ENCODE results near the gene GBF1.

GBF1 gene

DNA sequence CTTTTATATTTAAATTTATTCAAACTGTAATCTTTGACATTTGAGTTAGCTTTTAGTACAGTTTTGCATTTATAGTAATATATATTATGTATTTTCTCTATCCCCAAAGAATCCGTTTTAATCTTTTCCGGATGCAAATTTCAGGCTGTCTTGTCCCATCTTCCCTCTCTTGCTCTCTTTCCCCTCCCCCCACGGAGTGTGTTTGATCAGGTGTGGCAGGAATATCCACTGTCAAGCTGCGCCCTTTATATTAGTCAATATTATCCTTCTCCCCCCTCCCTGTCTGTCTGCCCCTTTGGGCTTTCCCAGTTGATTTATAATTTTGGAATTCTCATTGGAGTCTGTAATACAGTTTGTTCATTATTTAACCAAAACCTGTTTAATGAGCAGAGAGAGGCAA is 19.0 kb downstream of the GBF1 start:
- Histone ChIP-seq H3K4me1 (peaks cover 10% of the 10 kb centered on the region), H3K9ac (no peak overlapping the region), H3K27ac (no peak overlapping the region), H2AFZ (no peak overlapping the region), H3K79me2 (peaks cover 31% of the 10 kb centered on the region), H3K9me3 (ENCODE audit: control insufficient read depth, low read length) (no peaks in the 10 kb centered on the region), H3K4me2 (ENCODE audit: low read length) (no peak overlapping the region), H3K36me3 (ENCODE audit: control insufficient read depth, insufficient read depth, low read length) (no peaks in the 10 kb centered on the region), H3K4me3 (ENCODE audit: low read depth, low read length) (no peak overlapping the region), H3K27me3 (ENCODE audit: control insufficient read depth, insufficient read depth, low read length) (no peaks in the 10 kb centered on the region)
- TF ChIP-seq CTCF (IDR thresholded peaks at IDR 0.05): no peak

DNA sequence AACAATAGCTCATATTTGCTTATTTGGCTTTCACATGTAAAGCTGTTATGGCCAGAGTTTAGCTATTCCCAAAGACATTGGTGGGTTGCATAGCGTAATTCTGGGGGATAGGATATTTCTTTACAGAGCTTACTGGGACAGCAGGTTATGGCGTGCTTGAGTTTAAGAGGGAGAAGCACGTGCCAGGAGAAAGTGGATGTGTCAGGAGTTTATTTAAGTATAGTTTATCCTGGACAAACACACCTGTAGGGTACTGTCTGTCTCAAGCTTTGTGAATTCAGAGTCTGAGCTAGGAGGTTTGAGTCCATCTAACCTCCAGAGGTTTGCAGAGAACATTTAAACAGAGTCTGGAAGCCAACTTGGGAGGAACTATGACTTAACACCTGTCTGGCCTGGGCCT is 21.3 kb downstream of the GBF1 start:
- Histone ChIP-seq H3K27ac (no peak overlapping the region), H3K9me3 (ENCODE audit: control insufficient read depth, low read length) (no peaks in the 10 kb centered on the region), H3K36me3 (ENCODE audit: control insufficient read depth, insufficient read depth, low read length) (no peaks in the 10 kb centered on the region), H2AFZ (no peak overlapping the region), H3K4me1 (peaks cover 10% of the 10 kb centered on the region), H3K4me2 (ENCODE audit: low read length) (no peak overlapping the region), H3K4me3 (ENCODE audit: low read depth, low read length) (no peak overlapping the region), H3K27me3 (ENCODE audit: control insufficient read depth, insufficient read depth, low read length) (no peaks in the 10 kb centered on the region), H3K9ac (no peak overlapping the region), H3K79me2 (peaks cover 34% of the 10 kb centered on the region)
- TF ChIP-seq CTCF (IDR thresholded peaks at IDR 0.05): no peak

- no peak for TF ChIP-seq CTCF (IDR thresholded peaks at IDR 0.05)
- Histone ChIP-seq H3K27ac (no peak overlapping the region), H3K27me3 (ENCODE audit: control insufficient read depth, insufficient read depth, low read length) (no peaks in the 10 kb centered on the region), H3K4me2 (ENCODE audit: low read length) (no peak overlapping the region), H3K36me3 (ENCODE audit: control insufficient read depth, insufficient read depth, low read length) (no peaks in the 10 kb centered on the region), H3K4me1 (peaks cover 10% of the 10 kb centered on the region), H3K79me2 (peaks cover 36% of the 10 kb centered on the region), H3K4me3 (ENCODE audit: low read depth, low read length) (no peak overlapping the region), H3K9ac (no peak overlapping the region), H2AFZ (no peak overlapping the region), H3K9me3 (ENCODE audit: control insufficient read depth, low read length) (no peaks in the 10 kb centered on the region)
Observed at GRCh38 chr10:102267748-102268147, 22.4 kb downstream of the GBF1 start.

- Histone ChIP-seq H3K4me2 (ENCODE audit: low read length) (no peak overlapping the region), H3K79me2 (peaks cover 38% of the 10 kb centered on the region), H3K36me3 (ENCODE audit: control insufficient read depth, insufficient read depth, low read length) (no peaks in the 10 kb centered on the region), H3K27me3 (ENCODE audit: control insufficient read depth, insufficient read depth, low read length) (no peaks in the 10 kb centered on the region), H2AFZ (no peak overlapping the region), H3K9me3 (ENCODE audit: control insufficient read depth, low read length) (no peaks in the 10 kb centered on the region), H3K4me1 (peaks cover 10% of the 10 kb centered on the region), H3K27ac (no peak overlapping the region), H3K4me3 (ENCODE audit: low read depth, low read length) (no peak overlapping the region), H3K9ac (no peak overlapping the region)
- no peak for TF ChIP-seq CTCF (IDR thresholded peaks at IDR 0.05)
Observed at GRCh38 chr10:102268375-102268888, 23.1 kb downstream of the GBF1 start.

DNA sequence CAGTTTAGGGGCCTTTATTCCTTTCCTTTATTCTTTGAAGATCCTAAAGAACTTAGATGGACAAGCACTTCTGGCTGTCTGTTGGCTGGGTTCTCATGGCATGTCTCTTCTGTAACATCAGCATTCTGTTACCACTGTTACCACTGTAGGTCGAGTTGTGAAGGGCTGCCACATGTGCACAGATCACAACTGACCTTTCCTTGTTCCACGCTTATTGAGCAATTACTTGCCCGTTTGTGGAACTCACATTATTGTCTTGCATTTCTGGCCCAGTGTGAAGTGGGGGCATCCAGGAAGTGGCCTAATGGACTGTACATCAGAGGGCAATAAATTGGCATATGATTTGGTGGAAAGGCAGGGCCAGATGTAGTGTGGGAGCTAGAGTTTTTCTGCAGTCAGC is 23.7 kb downstream of the GBF1 start:
- no peak overlapping the region for H3K4me2 ChIP-seq (ENCODE audit: low read length)
- H3K36me3 ChIP-seq (ENCODE audit: control insufficient read depth, insufficient read depth, low read length): no peaks in the 10 kb centered on the region
- no peak overlapping the region for H2AFZ ChIP-seq
- peaks cover 10% of the 10 kb centered on the region for H3K4me1 ChIP-seq
- H3K9ac ChIP-seq: no peak overlapping the region
- H3K9me3 ChIP-seq (ENCODE audit: control insufficient read depth, low read length): no peaks in the 10 kb centered on the region
- TF ChIP-seq CTCF (IDR thresholded peaks at IDR 0.05): no peak
- H3K4me3 ChIP-seq (ENCODE audit: low read depth, low read length): no peak overlapping the region
- peaks cover 40% of the 10 kb centered on the region for H3K79me2 ChIP-seq
- no peaks in the 10 kb centered on the region for H3K27me3 ChIP-seq (ENCODE audit: control insufficient read depth, insufficient read depth, low read length)
- H3K27ac ChIP-seq: no peak overlapping the region
